ENCODE measurements around the gene NT5C1B.

NT5C1B gene

DNA sequence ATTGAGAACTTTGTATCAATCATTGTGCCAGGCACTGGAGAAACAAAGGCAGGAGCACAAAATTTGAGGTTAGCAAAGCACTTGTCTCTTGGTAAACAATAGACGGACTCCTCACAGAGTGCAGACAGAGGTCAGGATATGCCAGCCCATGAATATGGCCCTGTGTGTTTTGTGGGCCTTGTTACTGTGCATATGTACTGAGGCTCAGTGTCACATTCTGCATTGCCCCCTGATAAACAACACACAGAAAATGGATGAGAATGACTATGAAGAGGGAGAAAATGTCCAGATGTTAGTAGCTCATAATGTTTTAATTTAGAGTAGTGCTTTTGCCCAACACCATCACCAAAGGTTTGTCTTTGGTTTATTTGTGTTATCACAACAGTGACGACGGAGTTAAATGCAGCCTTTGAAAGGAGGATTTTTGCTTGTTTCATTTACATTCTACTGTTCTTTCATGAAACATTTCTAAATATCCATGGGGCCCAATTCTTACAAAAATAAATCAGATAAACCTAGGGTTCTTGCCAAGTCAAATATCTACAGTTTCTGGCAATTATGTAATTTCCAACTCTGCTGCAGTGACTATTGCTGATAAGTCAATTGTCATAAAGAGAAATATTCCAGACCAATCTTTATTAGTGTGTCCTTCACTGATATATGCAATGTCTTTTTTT lies 14.6 kb upstream of the NT5C1B start:
- TF ChIP-seq, protein P1, sequence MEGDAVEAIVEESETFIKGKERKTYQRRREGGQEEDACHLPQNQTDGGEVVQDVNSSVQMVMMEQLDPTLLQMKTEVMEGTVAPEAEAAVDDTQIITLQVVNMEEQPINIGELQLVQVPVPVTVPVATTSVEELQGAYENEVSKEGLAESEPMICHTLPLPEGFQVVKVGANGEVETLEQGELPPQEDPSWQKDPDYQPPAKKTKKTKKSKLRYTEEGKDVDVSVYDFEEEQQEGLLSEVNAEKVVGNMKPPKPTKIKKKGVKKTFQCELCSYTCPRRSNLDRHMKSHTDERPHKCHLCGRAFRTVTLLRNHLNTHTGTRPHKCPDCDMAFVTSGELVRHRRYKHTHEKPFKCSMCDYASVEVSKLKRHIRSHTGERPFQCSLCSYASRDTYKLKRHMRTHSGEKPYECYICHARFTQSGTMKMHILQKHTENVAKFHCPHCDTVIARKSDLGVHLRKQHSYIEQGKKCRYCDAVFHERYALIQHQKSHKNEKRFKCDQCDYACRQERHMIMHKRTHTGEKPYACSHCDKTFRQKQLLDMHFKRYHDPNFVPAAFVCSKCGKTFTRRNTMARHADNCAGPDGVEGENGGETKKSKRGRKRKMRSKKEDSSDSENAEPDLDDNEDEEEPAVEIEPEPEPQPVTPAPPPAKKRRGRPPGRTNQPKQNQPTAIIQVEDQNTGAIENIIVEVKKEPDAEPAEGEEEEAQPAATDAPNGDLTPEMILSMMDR (IDR thresholded peaks at IDR 0.05; ENCODE audit: control insufficient read depth, insufficient read depth, low read depth, low read length, missing control alignments) = no peak
- H3K4me3 ChIP-seq (ENCODE audit: control insufficient read depth, low read depth, low read length) = no peak overlapping the region
- no peak for DNase-seq (ENCODE audit: low read depth)

GRCh38 chr2:18602298-18602697 lies 12.9 kb upstream of the NT5C1B start:
- no peak for DNase-seq (ENCODE audit: low read depth)
- TF ChIP-seq, protein P1 (IDR thresholded peaks at IDR 0.05; ENCODE audit: control insufficient read depth, insufficient read depth, low read depth, low read length, missing control alignments) = no peak
- H3K4me3 ChIP-seq (ENCODE audit: control insufficient read depth, low read depth, low read length) = no peak overlapping the region

GRCh38 chr2:18600255-18600613 lies 10.9 kb upstream of the NT5C1B start:
- TF ChIP-seq, protein P1 (IDR thresholded peaks at IDR 0.05; ENCODE audit: control insufficient read depth, insufficient read depth, low read depth, low read length, missing control alignments) = no peak
- no peak overlapping the region for H3K4me3 ChIP-seq (ENCODE audit: control insufficient read depth, low read depth, low read length)
- no peak for DNase-seq (ENCODE audit: low read depth)

DNA sequence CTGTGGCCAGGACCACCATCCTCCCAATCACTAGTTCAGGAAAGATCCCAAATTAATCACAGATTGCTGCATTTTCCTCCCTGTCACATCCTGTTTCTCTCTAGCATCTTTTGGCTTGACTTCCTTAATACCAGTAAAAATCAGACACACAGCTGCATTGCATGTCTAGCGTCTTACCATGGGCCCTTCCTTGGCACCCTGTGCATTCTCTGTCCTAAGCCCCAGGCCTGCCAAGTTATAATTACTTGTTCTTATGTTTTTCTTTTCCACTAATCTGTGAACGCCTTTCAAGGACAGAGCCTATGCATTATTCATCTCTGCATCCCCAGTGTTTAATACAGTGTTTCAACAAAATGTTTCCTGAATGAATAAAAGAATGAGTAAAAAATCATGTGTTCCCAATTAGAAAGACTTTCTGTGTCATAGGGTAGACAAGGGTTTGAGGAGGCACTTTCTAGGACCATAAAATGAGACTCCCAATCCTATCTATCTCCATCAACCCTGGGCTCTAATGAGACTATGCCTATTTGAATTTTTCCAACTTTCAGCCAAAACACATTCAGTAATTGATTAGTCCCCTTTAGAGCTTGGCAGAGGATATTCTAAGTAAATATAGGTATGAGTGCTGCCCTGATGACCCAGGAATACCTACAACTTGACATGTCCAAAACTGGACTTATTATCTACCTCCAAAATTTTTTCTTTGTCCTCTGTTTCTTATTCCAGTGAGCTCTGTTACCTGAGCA lies 10.3 kb upstream of the NT5C1B start:
- TF ChIP-seq, protein P1 (IDR thresholded peaks at IDR 0.05; ENCODE audit: control insufficient read depth, insufficient read depth, low read depth, low read length, missing control alignments) = no peak
- peak; percentile 78 for DNase-seq (ENCODE audit: low read depth)
- no peak overlapping the region for H3K4me3 ChIP-seq (ENCODE audit: control insufficient read depth, low read depth, low read length)

DNA sequence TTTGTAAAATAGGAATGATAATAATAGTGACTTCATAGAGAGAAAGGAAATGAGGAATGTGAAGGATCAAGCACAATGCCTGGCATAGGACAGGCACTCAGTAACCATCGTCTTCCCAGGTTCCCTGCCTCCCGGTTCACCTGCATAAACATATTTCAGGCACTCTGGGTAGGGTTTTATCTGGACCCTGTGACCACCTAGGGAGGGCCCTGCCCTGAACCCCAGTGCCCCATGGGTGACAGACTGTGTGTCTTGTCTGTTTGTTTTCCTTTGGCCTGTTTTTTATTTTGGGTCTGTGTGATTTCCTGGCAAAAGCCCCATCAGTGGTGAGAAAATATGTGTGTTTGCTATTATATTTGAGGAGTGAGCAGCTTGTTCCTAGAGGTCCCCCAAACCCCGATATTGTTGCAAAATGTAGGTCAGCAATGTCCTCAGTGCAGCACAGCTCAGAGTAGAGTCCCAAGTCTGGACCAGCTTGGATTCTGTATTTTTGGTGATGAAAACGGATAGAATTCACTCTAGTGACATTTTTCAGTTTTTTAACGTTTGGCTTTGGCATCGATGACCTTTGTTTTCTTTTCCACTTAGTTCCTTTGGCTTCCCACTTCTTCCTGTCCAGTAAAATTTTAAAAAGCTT lies 9.6 kb upstream of the NT5C1B start:
- no peak overlapping the region for H3K4me3 ChIP-seq (ENCODE audit: control insufficient read depth, low read depth, low read length)
- DNase-seq (ENCODE audit: low read depth) = no peak
- TF ChIP-seq, protein P1 (IDR thresholded peaks at IDR 0.05; ENCODE audit: control insufficient read depth, insufficient read depth, low read depth, low read length, missing control alignments) = no peak

- no peak for DNase-seq (ENCODE audit: low read depth)
- TF ChIP-seq, protein P1 (IDR thresholded peaks at IDR 0.05; ENCODE audit: control insufficient read depth, insufficient read depth, low read depth, low read length, missing control alignments) = no peak
- no peak overlapping the region for H3K4me3 ChIP-seq (ENCODE audit: control insufficient read depth, low read depth, low read length)
Measured at GRCh38 chr2:18597618-18598017, 8.2 kb upstream of the NT5C1B start.
